A673 (cell line): ENCODE results near the gene CACNA1G.

Experiments used
- EZH2 ChIP-seq: fragments of 200-600 bp; sonication (generic); IDR thresholded peaks from 2 replicates; pipeline ENCODE4 v1.6.1; 2017; ENCODE audit warnings: borderline replicate concordance, low read depth, mild to moderate bottlenecking, mixed read lengths, antibody characterized with exemption, low read length; ENCODE audit not compliant: poor library complexity, severe bottlenecking
- TF ChIP-seq, protein P1 (sequence below): fragments of 300-800, 200-600 bp; sonication (generic); conservative IDR thresholded peaks from 2 replicates; pipeline ENCODE4 v1.5.1; 2017; ENCODE audit warnings: low read depth, mild to moderate bottlenecking, antibody characterized with exemption, low read length, moderate library complexity, mixed read lengths

DNA sequence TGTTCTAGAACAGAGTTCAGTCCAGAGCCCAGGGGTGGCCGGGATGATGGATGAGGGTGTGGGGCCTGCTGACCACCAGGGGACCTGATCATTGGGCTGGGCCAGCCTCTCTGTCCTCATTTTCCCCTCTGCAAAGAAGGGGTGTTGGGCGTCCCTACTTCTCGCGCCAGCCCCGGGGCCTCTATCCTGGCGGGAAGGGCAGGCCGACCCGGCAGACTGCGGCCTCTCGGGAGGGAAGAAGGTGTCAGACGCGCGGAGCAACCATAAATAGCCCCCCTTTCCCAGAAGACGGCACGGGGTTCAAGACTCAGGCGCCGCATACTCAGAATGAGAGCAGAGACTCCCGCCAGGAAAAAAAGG lies 2.0 kb upstream of the CACNA1G start:
- TF ChIP-seq, protein P1, sequence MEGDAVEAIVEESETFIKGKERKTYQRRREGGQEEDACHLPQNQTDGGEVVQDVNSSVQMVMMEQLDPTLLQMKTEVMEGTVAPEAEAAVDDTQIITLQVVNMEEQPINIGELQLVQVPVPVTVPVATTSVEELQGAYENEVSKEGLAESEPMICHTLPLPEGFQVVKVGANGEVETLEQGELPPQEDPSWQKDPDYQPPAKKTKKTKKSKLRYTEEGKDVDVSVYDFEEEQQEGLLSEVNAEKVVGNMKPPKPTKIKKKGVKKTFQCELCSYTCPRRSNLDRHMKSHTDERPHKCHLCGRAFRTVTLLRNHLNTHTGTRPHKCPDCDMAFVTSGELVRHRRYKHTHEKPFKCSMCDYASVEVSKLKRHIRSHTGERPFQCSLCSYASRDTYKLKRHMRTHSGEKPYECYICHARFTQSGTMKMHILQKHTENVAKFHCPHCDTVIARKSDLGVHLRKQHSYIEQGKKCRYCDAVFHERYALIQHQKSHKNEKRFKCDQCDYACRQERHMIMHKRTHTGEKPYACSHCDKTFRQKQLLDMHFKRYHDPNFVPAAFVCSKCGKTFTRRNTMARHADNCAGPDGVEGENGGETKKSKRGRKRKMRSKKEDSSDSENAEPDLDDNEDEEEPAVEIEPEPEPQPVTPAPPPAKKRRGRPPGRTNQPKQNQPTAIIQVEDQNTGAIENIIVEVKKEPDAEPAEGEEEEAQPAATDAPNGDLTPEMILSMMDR, result no peak
- no peak for TF ChIP-seq EZH2
